ENCODE results near the gene RALGAPA2.

DNA sequence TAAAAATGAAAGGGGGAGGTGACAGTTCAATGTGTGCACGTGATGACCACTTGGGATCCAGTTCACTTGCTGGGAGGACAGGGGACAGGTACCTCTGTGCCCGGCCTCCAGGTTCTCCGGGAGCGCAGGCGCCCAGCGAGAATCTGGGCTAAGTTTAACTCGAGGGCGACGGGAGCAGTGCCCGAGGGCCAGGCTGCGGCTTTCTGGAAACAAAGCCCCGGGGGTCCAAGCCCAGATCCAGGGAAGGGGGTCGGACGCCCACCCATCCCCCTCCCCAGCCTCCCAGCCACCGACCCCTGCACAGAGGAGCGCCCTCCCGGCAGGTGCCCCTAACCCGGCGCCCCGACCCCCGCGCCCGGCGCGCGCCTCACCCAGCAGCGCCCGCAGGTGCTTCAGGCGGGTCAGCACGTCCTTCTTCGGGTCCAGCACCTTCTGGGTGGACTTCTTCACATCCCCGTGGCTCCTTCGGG, 405 bp downstream of the RALGAPA2 start:
- no peak for TF ChIP-seq EZH2 (IDR thresholded peaks at IDR 0.05; ENCODE audit: low read depth, unreplicated experiment)
- TF ChIP-seq, protein P1, sequence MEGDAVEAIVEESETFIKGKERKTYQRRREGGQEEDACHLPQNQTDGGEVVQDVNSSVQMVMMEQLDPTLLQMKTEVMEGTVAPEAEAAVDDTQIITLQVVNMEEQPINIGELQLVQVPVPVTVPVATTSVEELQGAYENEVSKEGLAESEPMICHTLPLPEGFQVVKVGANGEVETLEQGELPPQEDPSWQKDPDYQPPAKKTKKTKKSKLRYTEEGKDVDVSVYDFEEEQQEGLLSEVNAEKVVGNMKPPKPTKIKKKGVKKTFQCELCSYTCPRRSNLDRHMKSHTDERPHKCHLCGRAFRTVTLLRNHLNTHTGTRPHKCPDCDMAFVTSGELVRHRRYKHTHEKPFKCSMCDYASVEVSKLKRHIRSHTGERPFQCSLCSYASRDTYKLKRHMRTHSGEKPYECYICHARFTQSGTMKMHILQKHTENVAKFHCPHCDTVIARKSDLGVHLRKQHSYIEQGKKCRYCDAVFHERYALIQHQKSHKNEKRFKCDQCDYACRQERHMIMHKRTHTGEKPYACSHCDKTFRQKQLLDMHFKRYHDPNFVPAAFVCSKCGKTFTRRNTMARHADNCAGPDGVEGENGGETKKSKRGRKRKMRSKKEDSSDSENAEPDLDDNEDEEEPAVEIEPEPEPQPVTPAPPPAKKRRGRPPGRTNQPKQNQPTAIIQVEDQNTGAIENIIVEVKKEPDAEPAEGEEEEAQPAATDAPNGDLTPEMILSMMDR (conservative IDR thresholded peaks at IDR 0.05; ENCODE audit: low read depth in 2 of 2): no peak
